K562 (cell line): ENCODE measurements around the gene CHRM4. TPM values are rescaled to one million over a fixed set of nuclear protein-coding genes. Genes with fewer than 3 reads are reported as not detected.
A peak's percentile ranks its signal among the peaks of the same experiment; 100 is the strongest.

ENCODE experiments used
- CHD2 ChIP-seq: IDR thresholded peaks from 2 replicates; pipeline ENCODE4 v1.6.1; 2011; ENCODE audit warnings: low read depth, low read length
- CHD7 ChIP-seq: fragments of 200-600 bp; sonication (generic); IDR thresholded peaks from one replicate; pipeline ENCODE4 v1.6.1; 2012; ENCODE audit warnings: mild to moderate bottlenecking, low read depth, low read length, inconsistent platforms
- E4F1 ChIP-seq: fragments of 250-450 bp; sonication (Bioruptor Pico); IDR thresholded peaks from 2 replicates; pipeline ENCODE4 v1.5.0; 2021; ENCODE audit warnings: mild to moderate bottlenecking, borderline replicate concordance
- ETV6 ChIP-seq, 3 experiments: fragments of 150-350 bp in 1 of 3; sonication (generic) in 1 of 3; formaldehyde crosslinking in 1 of 3; IDR thresholded peaks; 2 replicates each; pipeline versions ENCODE4 v1.6.1 to v1.8.0; 2014 to 2022; ENCODE audit warnings: borderline replicate concordance in 2 of 3, low read depth in 2 of 3, antibody characterized with exemption in 1 of 3, low read length in 1 of 3, mild to moderate bottlenecking in 1 of 3, missing genetic modification reagents in 1 of 3
- FOXK2 ChIP-seq, 2 experiments: fragments of 450-650 bp; IDR thresholded peaks in 1 of 2; conservative IDR thresholded peaks in 1 of 2; 2 replicates each; pipeline ENCODE4 v1.6.1; 2016; ENCODE audit warnings: low read depth in 2 of 2, mild to moderate bottlenecking in 1 of 2
- HMGN3 ChIP-seq: IDR thresholded peaks from 2 replicates; pipeline ENCODE4 v1.6.1; 2011; ENCODE audit warnings: borderline replicate concordance, low read depth, mild to moderate bottlenecking, mixed read lengths, low read length; ENCODE audit not compliant: insufficient read length; ENCODE audit errors: extremely low read depth
- KDM1A ChIP-seq, 2 experiments: fragments of 450-650 bp; IDR thresholded peaks; 2 replicates each; pipeline ENCODE4 v1.6.1; 2016; ENCODE audit warnings: mild to moderate bottlenecking in 2 of 2
- KLF6 ChIP-seq: fragments of 250-450 bp; sonication (Bioruptor Pico); IDR thresholded peaks from 2 replicates; pipeline ENCODE4 v1.4.0; 2020; ENCODE audit warnings: mild to moderate bottlenecking, moderate library complexity, borderline replicate concordance
- NR4A1 ChIP-seq, 2 experiments: fragments of 250-450 bp in 1 of 2; fragments of 450-650 bp in 1 of 2; sonication (Bioruptor Pico) in 1 of 2; IDR thresholded peaks; 2 replicates each; pipeline versions ENCODE4 v1.4.0 to v1.6.1; 2016 to 2020; ENCODE audit warnings: mild to moderate bottlenecking in 2 of 2, missing compliant biosample characterization in 1 of 2, missing genetic modification characterization in 1 of 2, moderate library complexity in 1 of 2
- PTRF ChIP-seq: fragments of 450-650 bp; IDR thresholded peaks from 2 replicates; pipeline ENCODE4 v1.6.1; 2016; ENCODE audit warnings: mild to moderate bottlenecking, missing genetic modification characterization, missing compliant biosample characterization
- SMARCE1 ChIP-seq: fragments of 450-650 bp; IDR thresholded peaks from 2 replicates; pipeline ENCODE4 v1.7.1; 2016; ENCODE audit warnings: mild to moderate bottlenecking
- ZBED1 ChIP-seq: IDR thresholded peaks from 2 replicates; pipeline ENCODE4 v1.6.1; 2014
- ZFP1 ChIP-seq: fragments of 450-650 bp; formaldehyde crosslinking; IDR thresholded peaks from 2 replicates; pipeline ENCODE4 v1.4.0; 2020; ENCODE audit warnings: mild to moderate bottlenecking, mixed read lengths
- ZNF354B ChIP-seq: fragments of 250-450 bp; sonication (Bioruptor Pico); IDR thresholded peaks from 2 replicates; pipeline ENCODE4 v1.4.0; 2020
- ZNF445 ChIP-seq: fragments of 250-450 bp; sonication (Bioruptor Pico); IDR thresholded peaks from 2 replicates; pipeline ENCODE4 v1.4.0; 2020; ENCODE audit warnings: low read depth, mild to moderate bottlenecking, moderate library complexity
- polyA plus RNA-seq, 8 experiments: library from polyadenylated mRNA; depleted of rRNA in 4 of 8; stranded (reverse) in 5 of 8; unstranded in 3 of 8; fragments of >200 nt; fragmentation: Nextera tagmentation in 2 of 8; fragmentation: Illumina TruSeq in 1 of 8; extraction: Ambion mirVana in 2 of 8; extraction: Trizol in 1 of 8; gene quantifications; 2 replicates each; pipeline versions ENCODE4 v1.2.1 to v1.2.3, GENCODE V29; 2011 to 2014; ENCODE audit warnings: inconsistent platforms in 1 of 8, missing spikeins in 1 of 8
- total RNA-seq, 7 experiments: library from RNA; depleted of rRNA in 6 of 7; stranded (reverse); fragments of >200 nt in 6 of 7; fragmentation: Illumina TruSeq in 2 of 7; extraction: Trizol in 2 of 7; gene quantifications; 2 replicates each; pipeline versions ENCODE4 v1.2.1 to v1.2.3, GENCODE V29; 2011 to 2021; ENCODE audit warnings: low replicate concordance in 1 of 7

CHRM4 gene
- total and polyA plus RNA-seq, 9 of the 15 experiments (the other 6 are each of a cell fraction or from before 2014, with no cell fraction given) = 0.22 to 1.3 (median 0.40) TPM; not detected in 2

GRCh38 chr11:46427364-46427763 lies 35.8 kb upstream of the CHRM4 start (continued):
- TF ChIP-seq CHD7 (no peak), E4F1 (CRISPR knock-in tag) (no peak), NR4A1 (CRISPR knock-in tag; IDR thresholded peaks at IDR 0.05) (no peak), NR4A1 (tag; IDR thresholded peaks at IDR 0.05) (no peak), ZNF354B (no peak), HMGN3 (no peak), ETV6 (IDR thresholded peaks at IDR 0.05; ENCODE audit: borderline replicate concordance in 1 of 2, low read depth in 2 of 2, low read length in 1 of 2) (no peak), ETV6 (CRISPR knock-in tag; IDR thresholded peaks at IDR 0.05; ENCODE audit: borderline replicate concordance) (no peak), FOXK2 (conservative IDR thresholded peaks at IDR 0.05 in 1 of 2, IDR thresholded peaks at IDR 0.05 in 1 of 2; ENCODE audit: low read depth in 2 of 2) (0 out of 4 replicates have a peak, but pooled peaks of 1 of the 2 experiments have one; percentile 32), KDM1A (IDR thresholded peaks at IDR 0.05) (peak; percentile 38 to 39; a peak in 2 of 4 replicates), KLF6 (CRISPR knock-in tag) (no peak), ZNF445 (CRISPR knock-in tag) (no peak), PTRF (tag) (no peak), ZBED1 (no peak), ZFP1 (no peak), SMARCE1 (no peak; the same call in 1 of the 2 replicates), CHD2 (no peak)
